SK-N-MC (cell line): ENCODE results near the gene NOMO2.
"Not testable (repeated sequence)": the region's sequence is repeated elsewhere in the genome, so short reads cannot be mapped to it uniquely, and the experiment has no call there.

Source experiments
- DNase-seq: peaks from one replicate; pipeline ENCODE4 v3.0.0-alpha.2; 2011; ENCODE audit warnings: low read depth, low spot score
- H3K27ac ChIP-seq: fragments of 200-600 bp; sonication (generic); 2 replicates; pipeline ENCODE4 v1.5.1; 2016; ENCODE audit warnings: mixed run types
- H3K36me3 ChIP-seq: fragments of 200-600 bp; sonication (generic); 2 replicates; pipeline ENCODE4 v1.6.1; 2017; ENCODE audit warnings: antibody characterized with exemption, low read length, mixed read lengths; ENCODE audit not compliant: insufficient read depth
- H3K4me3 ChIP-seq: fragments of 200-600 bp; sonication (generic); 2 replicates; pipeline ENCODE4 v1.5.1; 2016
- H3K9ac ChIP-seq: fragments of 200-600 bp; sonication (generic); 2 replicates; pipeline ENCODE4 v1.8.0; 2017; ENCODE audit warnings: mixed run types, mixed read lengths; ENCODE audit not compliant: insufficient read length
- H3K9me3 ChIP-seq: fragments of 200-600 bp; sonication (generic); 2 replicates; pipeline ENCODE4 v1.6.1; 2017; ENCODE audit warnings: low read depth, mild to moderate bottlenecking, antibody characterized with exemption, low read length, moderate library complexity, mixed read lengths

NOMO2 gene

GRCh38 chr16:18385285-18385684, 176.6 kb downstream of the NOMO2 start:
- not testable (repeated sequence) for H3K27ac ChIP-seq, H3K9ac ChIP-seq, DNase-seq, H3K9me3 ChIP-seq, H3K4me3 ChIP-seq, H3K36me3 ChIP-seq

GRCh38 chr16:18384869-18385268, 177.0 kb downstream of the NOMO2 start:
- DNase-seq, H3K9ac ChIP-seq, H3K36me3 ChIP-seq, H3K27ac ChIP-seq, H3K9me3 ChIP-seq, H3K4me3 ChIP-seq: not testable (repeated sequence)

- not testable (repeated sequence) for H3K36me3 ChIP-seq, H3K9me3 ChIP-seq, H3K27ac ChIP-seq, H3K4me3 ChIP-seq, DNase-seq, H3K9ac ChIP-seq
Observed at GRCh38 chr16:18384098-18384636, 177.7 kb downstream of the NOMO2 start.

GRCh38 chr16:18382696-18383095, 179.2 kb downstream of the NOMO2 start:
- not testable (repeated sequence) for H3K27ac ChIP-seq

More at GRCh38 chr16:18382696-18383095, 179.2 kb downstream of the NOMO2 start:
- not testable (repeated sequence) for H3K36me3 ChIP-seq, H3K9ac ChIP-seq, H3K9me3 ChIP-seq, H3K4me3 ChIP-seq, DNase-seq
